SK-N-MC (cell line): ENCODE measurements around the gene GUCY1A1.

Experiments
- DNase-seq: peaks from one replicate; pipeline ENCODE4 v3.0.0-alpha.2; 2011; ENCODE audit warnings: low read depth, low spot score
- H3K27ac ChIP-seq: fragments of 200-600 bp; sonication (generic); 2 replicates; pipeline ENCODE4 v1.5.1; 2016; ENCODE audit warnings: mixed run types
- H3K36me3 ChIP-seq: fragments of 200-600 bp; sonication (generic); 2 replicates; pipeline ENCODE4 v1.6.1; 2017; ENCODE audit warnings: antibody characterized with exemption, low read length, mixed read lengths; ENCODE audit not compliant: insufficient read depth
- H3K4me3 ChIP-seq: fragments of 200-600 bp; sonication (generic); 2 replicates; pipeline ENCODE4 v1.5.1; 2016
- H3K9ac ChIP-seq: fragments of 200-600 bp; sonication (generic); 2 replicates; pipeline ENCODE4 v1.8.0; 2017; ENCODE audit warnings: mixed run types, mixed read lengths; ENCODE audit not compliant: insufficient read length
- H3K9me3 ChIP-seq: fragments of 200-600 bp; sonication (generic); 2 replicates; pipeline ENCODE4 v1.6.1; 2017; ENCODE audit warnings: low read depth, mild to moderate bottlenecking, antibody characterized with exemption, low read length, moderate library complexity, mixed read lengths
- EZH2 ChIP-seq: fragments of 200-600 bp; sonication (generic); IDR thresholded peaks from one replicate; pipeline ENCODE4 v1.6.1; 2017; ENCODE audit warnings: antibody characterized with exemption
- FOXP2 ChIP-seq: optimal IDR thresholded peaks from 2 replicates; pipeline ENCODE3; 2011; ENCODE audit warnings: mild to moderate bottlenecking, moderate library complexity; ENCODE audit not compliant: insufficient read depth; ENCODE audit errors: extremely low read length, control extremely low read depth
- POLR2AphosphoS5 ChIP-seq: IDR thresholded peaks from 2 replicates; pipeline ENCODE4 v1.6.1; 2012; ENCODE audit warnings: mild to moderate bottlenecking, low read depth, low read length, borderline replicate concordance

GUCY1A1 gene

GRCh38 chr4:155679343-155679742 lies 12.7 kb downstream of the GUCY1A1 start:
- H3K4me3 ChIP-seq = no peak overlapping the region
- no peak overlapping the region for H3K27ac ChIP-seq
- DNase-seq = no peak
- TF ChIP-seq POLR2AphosphoS5 (no peak), FOXP2 (no peak), EZH2 (no peak)
- H3K9me3 ChIP-seq = no peaks in the 10 kb centered on the region
- no peaks in the 10 kb centered on the region for H3K36me3 ChIP-seq
- no peak overlapping the region for H3K9ac ChIP-seq

- DNase-seq = no peak
- no peak overlapping the region for H3K27ac ChIP-seq
Measured at GRCh38 chr4:155681886-155682285, 15.2 kb downstream of the GUCY1A1 start.

GRCh38 chr4:155684423-155684822 lies 17.8 kb downstream of the GUCY1A1 start:
- no peak for DNase-seq
- Histone ChIP-seq H3K4me3 (no peak overlapping the region), H3K9me3 (no peaks in the 10 kb centered on the region), H3K9ac (no peak overlapping the region), H3K27ac (no peak overlapping the region), H3K36me3 (no peaks in the 10 kb centered on the region)
- no peak for TF ChIP-seq FOXP2
- TF ChIP-seq POLR2AphosphoS5 = no peak
- TF ChIP-seq EZH2 = no peak

More at GRCh38 chr4:155681886-155682285, 15.2 kb downstream of the GUCY1A1 start:
- Histone ChIP-seq H3K9me3 (no peaks in the 10 kb centered on the region), H3K9ac (no peak overlapping the region), H3K36me3 (no peaks in the 10 kb centered on the region), H3K4me3 (no peak overlapping the region)
- TF ChIP-seq POLR2AphosphoS5 (no peak), EZH2 (no peak), FOXP2 (no peak)

GRCh38 chr4:155684892-155685541 lies 18.4 kb downstream of the GUCY1A1 start:
- H3K36me3 ChIP-seq = no peaks in the 10 kb centered on the region
- no peaks in the 10 kb centered on the region for H3K9me3 ChIP-seq
- H3K9ac ChIP-seq = no peak overlapping the region
- no peak for DNase-seq
- TF ChIP-seq EZH2 = no peak
- TF ChIP-seq FOXP2 = no peak
- TF ChIP-seq POLR2AphosphoS5 = no peak
- H3K4me3 ChIP-seq = no peak overlapping the region
- no peak overlapping the region for H3K27ac ChIP-seq

GRCh38 chr4:155687380-155687982 lies 20.8 kb downstream of the GUCY1A1 start:
- no peak overlapping the region for H3K9ac ChIP-seq
- no peaks in the 10 kb centered on the region for H3K36me3 ChIP-seq
- no peaks in the 10 kb centered on the region for H3K9me3 ChIP-seq
- DNase-seq = no peak
- no peak overlapping the region for H3K27ac ChIP-seq
- no peak for TF ChIP-seq EZH2
- no peak for TF ChIP-seq POLR2AphosphoS5
- TF ChIP-seq FOXP2 = no peak
- H3K4me3 ChIP-seq = no peak overlapping the region

GRCh38 chr4:155688211-155688610 lies 21.6 kb downstream of the GUCY1A1 start:
- Histone ChIP-seq H3K36me3 (no peaks in the 10 kb centered on the region), H3K27ac (no peak overlapping the region), H3K9ac (no peak overlapping the region), H3K9me3 (no peaks in the 10 kb centered on the region), H3K4me3 (no peak overlapping the region)
- no peak for DNase-seq
- no peak for TF ChIP-seq POLR2AphosphoS5
- TF ChIP-seq EZH2 = no peak
- no peak for TF ChIP-seq FOXP2

- no peak overlapping the region for H3K4me3 ChIP-seq
- DNase-seq = no peak
- H3K9ac ChIP-seq = no peak overlapping the region
- no peaks in the 10 kb centered on the region for H3K36me3 ChIP-seq
- no peaks in the 10 kb centered on the region for H3K9me3 ChIP-seq
- TF ChIP-seq POLR2AphosphoS5 (no peak), FOXP2 (no peak), EZH2 (no peak)
- no peak overlapping the region for H3K27ac ChIP-seq
Measured at GRCh38 chr4:155688860-155689259, 22.2 kb downstream of the GUCY1A1 start.

GRCh38 chr4:155690044-155690837 lies 23.6 kb downstream of the GUCY1A1 start:
- DNase-seq = no peak
- Histone ChIP-seq H3K36me3 (no peaks in the 10 kb centered on the region), H3K9me3 (no peaks in the 10 kb centered on the region), H3K27ac (no peak overlapping the region), H3K9ac (no peak overlapping the region), H3K4me3 (no peak overlapping the region)
- TF ChIP-seq FOXP2 = no peak
- no peak for TF ChIP-seq EZH2
- TF ChIP-seq POLR2AphosphoS5 = no peak
